Stomach (tissue), 9 donors: Measurements from ENCODE around the gene RGS3. TPM values are rescaled to one million over a fixed set of nuclear protein-coding genes. Genes with fewer than 3 reads are reported as not detected.

ENCODE experiments used
- DNase-seq, 2 donors: peaks; one replicate each; pipeline versions ENCODE4 v3.0.0 to v3.0.0-alpha.2; 2013 to 2019
- H3K27ac ChIP-seq, 5 donors: fragments of 200-600 bp in 4 of 5; sonication (generic) in 4 of 5; one replicate each; pipeline ENCODE4 v1.5.1; 2013 to 2019; ENCODE audit warnings: mild to moderate bottlenecking in 1 of 5, moderate library complexity in 1 of 5
- H3K27me3 ChIP-seq, 3 donors: fragments of 200-600 bp; sonication (generic); one replicate each; pipeline ENCODE4 v1.5.1; 2017 to 2019; ENCODE audit warnings: mixed run types in 1 of 3
- H3K36me3 ChIP-seq, 4 donors: fragments of 200-600 bp; sonication (generic); 1 replicate in 3 of 4; 2 replicates in 1 of 4; pipeline ENCODE4 v1.5.1; 2016 to 2019
- H3K4me1 ChIP-seq, 4 donors: fragments of 200-600 bp; sonication (generic); one replicate each; pipeline ENCODE4 v1.5.1; 2016 to 2019
- H3K4me3 ChIP-seq, 4 donors: fragments of 200-600 bp; sonication (generic) in 3 of 4; one replicate each; pipeline ENCODE4 v1.5.1; 2016 to 2019; ENCODE audit warnings: mild to moderate bottlenecking in 1 of 4
- H3K9me3 ChIP-seq, 4 donors: fragments of 200-600 bp; sonication (generic); one replicate each; pipeline ENCODE4 v1.5.1; 2016 to 2019
- CTCF ChIP-seq, 7 experiments: fragments of 450-650 bp in 4 of 7; fragments of 200-600 bp in 3 of 7; sonication (generic) in 3 of 7; IDR thresholded peaks; one replicate each; pipeline ENCODE4 v1.5.1; 2016 to 2019; ENCODE audit warnings: antibody characterized with exemption in 7 of 7, control low read depth in 2 of 7, mild to moderate bottlenecking in 1 of 7
- EP300 ChIP-seq: sonication (generic); formaldehyde crosslinking; IDR thresholded peaks from one replicate; pipeline ENCODE4 v1.6.1; 2017; ENCODE audit warnings: antibody characterized with exemption
- POLR2A ChIP-seq, 4 donors: fragments of 450-650 bp; IDR thresholded peaks; one replicate each; pipeline ENCODE4 v1.6.1; 2016; ENCODE audit warnings: antibody characterized with exemption in 4 of 4, control low read depth in 2 of 4, mild to moderate bottlenecking in 1 of 4, moderate library complexity in 1 of 4
- POLR2AphosphoS5 ChIP-seq, 3 donors: sonication (generic); formaldehyde crosslinking; IDR thresholded peaks; one replicate each; pipeline ENCODE4 v1.6.1; 2016; ENCODE audit warnings: antibody characterized with exemption in 3 of 3
- WGBS, 5 donors: extraction: QIAGEN DNeasy Blood & Tissue Kit in 3 of 5; methylation state at CpG; one replicate each; pipeline versions ENCODE4 v1.1.5 to v1.1.7; 2013 to 2018; 5-methylcytosine and 5-hydroxymethylcytosine counted together
- intact Hi-C: fragments of 100-400 bp; cut with DNase I; formaldehyde crosslinking; loops from one replicate; pipeline ENCODE4 v1.15.1; 2023; ENCODE audit warnings: low total_unique reads
- polyA plus RNA-seq, 3 donors: library from polyadenylated mRNA; stranded (reverse); fragments of 200-250 nt; gene quantifications; one replicate each; pipeline ENCODE4 v1.2.3, GENCODE V29; 2013
- total RNA-seq, 5 donors: library from RNA; depleted of rRNA; stranded (reverse); fragments of >200 nt; gene quantifications; one replicate each; pipeline versions ENCODE4 v1.1.0 to v1.2.3, GENCODE V29; 2014 to 2016
- donor health status: healthy with polysubstance abuse.
- donor health status: Bipolar disorder and iron deficiency.
- donor health status: healthy.

Gene RGS3
- total and polyA plus RNA-seq, 8 donors = 26.6 to 71.4 (median 35.7) TPM

GRCh38 chr9:113623851-113624485, 160.4 kb downstream of the RGS3 start:
- no peaks in the 10 kb centered on the region for H3K9me3 ChIP-seq
- no peak overlapping the region for H3K4me3 ChIP-seq
- no peak overlapping the region for H3K27ac ChIP-seq
- TF ChIP-seq POLR2AphosphoS5 (IDR thresholded peaks at IDR 0.05) = no peak
- TF ChIP-seq POLR2A (IDR thresholded peaks at IDR 0.05) = no peak
- no peak for TF ChIP-seq EP300
- no peak for TF ChIP-seq CTCF (IDR thresholded peaks at IDR 0.05)
- 94 to 97% (median 96%) methylated on average over 9 of the region's 9 CpGs for WGBS, 5 donors
- DNase-seq = no peak
- H3K36me3 ChIP-seq = no peaks in the 10 kb centered on the region
- intact Hi-C loops = no loop called here
- H3K27me3 ChIP-seq = no peaks in the 10 kb centered on the region
- peaks cover 25 to 43% (median 33%) of the 10 kb centered on the region in 4 donors for H3K4me1 ChIP-seq

GRCh38 chr9:113624721-113625120, 161.2 kb downstream of the RGS3 start:
- Histone ChIP-seq H3K4me1 (peaks cover 17 to 35% (median 25%) of the 10 kb centered on the region in 4 donors), H3K4me3 (no peak overlapping the region), H3K27ac (no peak overlapping the region), H3K9me3 (no peaks in the 10 kb centered on the region), H3K36me3 (no peaks in the 10 kb centered on the region), H3K27me3 (no peaks in the 10 kb centered on the region)
- no peak for TF ChIP-seq CTCF (IDR thresholded peaks at IDR 0.05)
- intact Hi-C loops = no loop called here
- 75 to 81% (median 79%) methylated on average over 8 to 9 of the region's 9 CpGs for WGBS, 5 donors
- no peak for DNase-seq

GRCh38 chr9:113625486-113625885, 162.0 kb downstream of the RGS3 start:
- H3K4me1 ChIP-seq = peaks cover 10 to 27% (median 18%) of the 10 kb centered on the region in 4 donors
- H3K9me3 ChIP-seq = no peaks in the 10 kb centered on the region
- no peak for DNase-seq
- no peaks in the 10 kb centered on the region for H3K36me3 ChIP-seq
- TF ChIP-seq EP300 (no peak), CTCF (IDR thresholded peaks at IDR 0.05) (no peak), POLR2A (IDR thresholded peaks at IDR 0.05) (no peak), POLR2AphosphoS5 (IDR thresholded peaks at IDR 0.05) (no peak)
- H3K27me3 ChIP-seq = no peaks in the 10 kb centered on the region
- no peak overlapping the region for H3K4me3 ChIP-seq
- H3K27ac ChIP-seq = no peak overlapping the region
- intact Hi-C loops = no loop called here
- WGBS, 5 donors = 91 to 97% (median 95%) methylated on average over 8 of the region's 8 CpGs

GRCh38 chr9:113626735-113627495, 163.4 kb downstream of the RGS3 start:
- H3K27ac ChIP-seq = peak overlapping the region in 2 of 5 donors; percentile 12 to 36
- TF ChIP-seq POLR2A (IDR thresholded peaks at IDR 0.05) (no peak), EP300 (no peak), CTCF (IDR thresholded peaks at IDR 0.05) (no peak), POLR2AphosphoS5 (IDR thresholded peaks at IDR 0.05) (no peak)
- no peaks in the 10 kb centered on the region for H3K27me3 ChIP-seq
- no peak overlapping the region for H3K4me3 ChIP-seq
- 56 to 62% (median 59%) methylated on average over 8 of the region's 8 CpGs for WGBS, 5 donors
- intact Hi-C loops = no loop called here
- no peaks in the 10 kb centered on the region for H3K36me3 ChIP-seq
- DNase-seq = peak in 1 of 2 donors; percentile 78
- H3K4me1 ChIP-seq = peaks cover 0 to 18% (median 5%) of the 10 kb centered on the region in 4 donors
- no peaks in the 10 kb centered on the region for H3K9me3 ChIP-seq
